Measurements from ENCODE around the gene DPH6. TPM values are rescaled to one million over a fixed set of nuclear protein-coding genes. Genes with fewer than 3 reads are reported as not detected.
"Not testable (repeated sequence)": the region's sequence is repeated elsewhere in the genome, so short reads cannot be mapped to it uniquely, and the experiment has no call there.

DPH6 gene
- total and polyA plus RNA-seq, 4 experiments from 2014 or later, result 11.5 to 28.3 (median 18.5) TPM

GRCh38 chr15:35330048-35330695, 215.8 kb downstream of the DPH6 start:
- Histone ChIP-seq H3K9me3 (ENCODE audit: control insufficient read depth in 1 of 2, low read length in 2 of 2) (no peaks in the 10 kb centered on the region), H3K36me3 (ENCODE audit: insufficient read depth, low read length) (no peaks in the 10 kb centered on the region), H3K4me1 (ENCODE audit: insufficient read depth, low read length) (no peaks in the 10 kb centered on the region), H3K27ac (ENCODE audit: low read depth, low read length) (no peak overlapping the region), H3K27me3 (ENCODE audit: insufficient read depth, low read length) (no peaks in the 10 kb centered on the region), H3K4me3 (ENCODE audit: low read length in 2 of 2) (no peak overlapping the region)
- no peak for DNase-seq
- Mint-ChIP-seq H3K27me3 (peaks cover 0 to 2% of the 10 kb centered on the region in 2 donors), H3K4me3 (no peak overlapping the region), H3K27ac (no peak overlapping the region), H3K36me3 (peaks cover 0 to 8% of the 10 kb centered on the region in 2 donors), H3K9me3 (peaks cover 0 to 7% (median 2%) of the 10 kb centered on the region in 8 donors), H3K4me1 (no peaks in the 10 kb centered on the region)
- intact Hi-C loops (cut with micrococcal nuclease), result no loop called here
- ChIA-PET CTCF (ENCODE audit: partially characterized antibody) (no interaction called here), POLR2A (ENCODE audit: partially characterized antibody) (no interaction called here)

GRCh38 chr15:35329521-35329961, 216.4 kb downstream of the DPH6 start:
- H3K4me3 Mint-ChIP-seq, result no peak overlapping the region
- intact Hi-C loops (cut with micrococcal nuclease), result no loop called here
- no peak overlapping the region for H3K4me3 ChIP-seq (ENCODE audit: low read length in 2 of 2)
- H3K27ac Mint-ChIP-seq, result no peak overlapping the region
- no peaks in the 10 kb centered on the region for H3K4me1 ChIP-seq (ENCODE audit: insufficient read depth, low read length)
- H3K36me3 Mint-ChIP-seq, result peaks cover 0 to 8% of the 10 kb centered on the region in 2 donors
- no peaks in the 10 kb centered on the region for H3K27me3 ChIP-seq (ENCODE audit: insufficient read depth, low read length)
- peaks cover 0 to 7% (median 2%) of the 10 kb centered on the region in 8 donors for H3K9me3 Mint-ChIP-seq
- no peaks in the 10 kb centered on the region for H3K9me3 ChIP-seq (ENCODE audit: control insufficient read depth in 1 of 2, low read length in 2 of 2)
- peaks cover 0 to 2% of the 10 kb centered on the region in 2 donors for H3K27me3 Mint-ChIP-seq
- H3K27ac ChIP-seq (ENCODE audit: low read depth, low read length), result no peak overlapping the region
- no peaks in the 10 kb centered on the region for H3K4me1 Mint-ChIP-seq
- ChIA-PET CTCF (ENCODE audit: partially characterized antibody) (interaction anchor here (0.7 kb wide), 1 partner anchor 40 kb away, joined by 3 read pairs; no protein-coding TSS in a partner anchor), POLR2A (ENCODE audit: partially characterized antibody) (no interaction called here)
- H3K36me3 ChIP-seq (ENCODE audit: insufficient read depth, low read length), result no peaks in the 10 kb centered on the region
- no peak for DNase-seq

- CTCF ChIA-PET (ENCODE audit: partially characterized antibody), result interaction anchor here (0.7 kb wide), 1 partner anchor 39 kb away, joined by 3 read pairs; no protein-coding TSS in a partner anchor
- not testable (repeated sequence) for H3K4me3 ChIP-seq (ENCODE audit: low read length in 2 of 2)
These were observed 217.1 kb downstream of the DPH6 start for GRCh38 chr15:35328836-35329235.

DNA sequence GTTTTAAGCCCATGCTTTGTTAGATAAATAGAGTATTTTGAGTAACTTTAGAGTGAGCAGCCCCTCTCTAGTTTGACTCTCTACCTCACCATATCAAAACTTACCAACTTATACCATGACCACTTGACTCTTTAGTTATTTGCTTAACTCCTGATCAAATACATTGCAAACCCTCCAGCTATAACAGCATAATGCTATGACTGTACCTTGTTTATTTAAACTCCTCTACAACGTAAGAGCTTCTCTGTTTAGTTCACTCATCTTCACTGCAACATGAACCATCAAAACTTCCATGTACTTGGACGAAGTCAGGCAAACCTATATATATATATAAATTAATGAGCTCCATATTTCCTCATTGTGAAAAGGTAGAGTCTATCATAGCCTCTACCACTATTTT, 218.2 kb downstream of the DPH6 start:
- POLR2A ChIA-PET (ENCODE audit: partially characterized antibody), result no interaction called here

More at GRCh38 chr15:35328836-35329235, 217.1 kb downstream of the DPH6 start:
- H3K27me3 ChIP-seq (ENCODE audit: insufficient read depth, low read length); H3K27me3 Mint-ChIP-seq; H3K36me3 Mint-ChIP-seq; H3K9me3 ChIP-seq (ENCODE audit: control insufficient read depth in 1 of 2, low read length in 2 of 2); H3K4me1 Mint-ChIP-seq; POLR2A ChIA-PET (ENCODE audit: partially characterized antibody); H3K4me1 ChIP-seq (ENCODE audit: insufficient read depth, low read length); H3K27ac ChIP-seq (ENCODE audit: low read depth, low read length); H3K9me3 Mint-ChIP-seq; DNase-seq; H3K4me3 Mint-ChIP-seq; H3K36me3 ChIP-seq (ENCODE audit: insufficient read depth, low read length); intact Hi-C loops (cut with micrococcal nuclease); H3K27ac Mint-ChIP-seq: not testable (repeated sequence)

DNA sequence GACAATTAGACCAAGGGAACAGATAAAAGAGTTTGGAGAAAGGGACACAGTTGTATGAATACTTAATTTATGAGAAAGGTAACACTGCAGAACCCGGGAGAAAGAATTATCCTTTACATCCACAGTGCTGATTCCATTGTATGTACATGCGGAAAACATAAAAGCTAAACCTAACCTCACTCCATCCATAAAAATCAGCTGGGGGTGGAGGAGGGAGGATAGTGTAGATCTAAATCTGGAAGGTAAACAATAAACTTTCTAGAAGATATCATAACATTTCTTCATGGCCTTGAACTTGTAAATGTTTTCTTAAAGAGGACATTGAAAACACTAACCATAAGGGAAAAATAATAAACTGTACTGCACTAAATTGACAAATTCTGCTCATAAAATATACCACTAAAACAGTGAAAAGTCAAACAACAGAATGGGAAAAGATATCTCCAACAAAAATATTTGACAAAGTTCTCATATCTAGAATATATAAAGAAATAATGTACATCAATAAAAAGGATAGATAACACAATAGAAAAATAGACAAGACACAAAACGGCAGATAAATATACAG, 220.5 kb downstream of the DPH6 start:
- no peaks in the 10 kb centered on the region for H3K9me3 Mint-ChIP-seq
- no peaks in the 10 kb centered on the region for H3K36me3 ChIP-seq (ENCODE audit: insufficient read depth, low read length)

More for the DNA sequence above, 218.2 kb downstream of the DPH6 start:
- H3K9me3 ChIP-seq (ENCODE audit: control insufficient read depth in 1 of 2, low read length in 2 of 2), result no peaks in the 10 kb centered on the region
- peaks cover 0 to 2% of the 10 kb centered on the region in 2 donors for H3K27me3 Mint-ChIP-seq
- DNase-seq, result no peak
- no peaks in the 10 kb centered on the region for H3K36me3 ChIP-seq (ENCODE audit: insufficient read depth, low read length)
- H3K4me3 Mint-ChIP-seq, result no peak overlapping the region
- no peak overlapping the region for H3K27ac Mint-ChIP-seq
- H3K9me3 Mint-ChIP-seq, result peaks cover 0 to 2% (median 0%) of the 10 kb centered on the region in 8 donors
- no peak overlapping the region for H3K27ac ChIP-seq (ENCODE audit: low read depth, low read length)
- H3K4me1 Mint-ChIP-seq, result no peaks in the 10 kb centered on the region
- H3K4me1 ChIP-seq (ENCODE audit: insufficient read depth, low read length), result no peaks in the 10 kb centered on the region
- peaks cover 0 to 8% of the 10 kb centered on the region in 2 donors for H3K36me3 Mint-ChIP-seq
- CTCF ChIA-PET (ENCODE audit: partially characterized antibody), result no interaction called here
- intact Hi-C loops (cut with micrococcal nuclease), result no loop called here
- no peaks in the 10 kb centered on the region for H3K27me3 ChIP-seq (ENCODE audit: insufficient read depth, low read length)
- H3K4me3 ChIP-seq (ENCODE audit: low read length in 2 of 2), result no peak overlapping the region

GRCh38 chr15:35323141-35323540, 222.8 kb downstream of the DPH6 start:
- no peaks in the 10 kb centered on the region for H3K36me3 ChIP-seq (ENCODE audit: insufficient read depth, low read length)
- H3K27me3 ChIP-seq (ENCODE audit: insufficient read depth, low read length), result no peaks in the 10 kb centered on the region
- H3K4me1 ChIP-seq (ENCODE audit: insufficient read depth, low read length), result no peaks in the 10 kb centered on the region
- Mint-ChIP-seq H3K27ac (no peak overlapping the region), H3K36me3 (peaks cover 0 to 3% of the 10 kb centered on the region in 2 donors), H3K4me3 (no peak overlapping the region), H3K27me3 (no peaks in the 10 kb centered on the region), H3K4me1 (no peaks in the 10 kb centered on the region), H3K9me3 (no peaks in the 10 kb centered on the region)
- H3K27ac ChIP-seq (ENCODE audit: low read depth, low read length), result no peak overlapping the region
- intact Hi-C loops (cut with micrococcal nuclease), result no loop called here
- H3K4me3 ChIP-seq (ENCODE audit: low read length in 2 of 2), result no peak overlapping the region
- CTCF ChIA-PET (ENCODE audit: partially characterized antibody), result no interaction called here
- no peaks in the 10 kb centered on the region for H3K9me3 ChIP-seq (ENCODE audit: control insufficient read depth in 1 of 2, low read length in 2 of 2)
- POLR2A ChIA-PET (ENCODE audit: partially characterized antibody), result no interaction called here
- no peak for DNase-seq

More for the DNA sequence above, 220.5 kb downstream of the DPH6 start:
- Mint-ChIP-seq H3K27ac (no peak overlapping the region), H3K4me1 (no peaks in the 10 kb centered on the region), H3K4me3 (no peak overlapping the region), H3K27me3 (peaks cover 0 to 2% of the 10 kb centered on the region in 2 donors), H3K36me3 (peaks cover 0 to 8% of the 10 kb centered on the region in 2 donors)
- Histone ChIP-seq H3K4me1 (ENCODE audit: insufficient read depth, low read length) (no peaks in the 10 kb centered on the region), H3K27me3 (ENCODE audit: insufficient read depth, low read length) (no peaks in the 10 kb centered on the region), H3K27ac (ENCODE audit: low read depth, low read length) (no peak overlapping the region), H3K9me3 (ENCODE audit: control insufficient read depth in 1 of 2, low read length in 2 of 2) (no peaks in the 10 kb centered on the region), H3K4me3 (ENCODE audit: low read length in 2 of 2) (no peak overlapping the region)
- ChIA-PET CTCF (ENCODE audit: partially characterized antibody) (no interaction called here), POLR2A (ENCODE audit: partially characterized antibody) (no interaction called here)
- intact Hi-C loops (cut with micrococcal nuclease), result no loop called here
- no peak for DNase-seq

GRCh38 chr15:35321926-35322325, 224.0 kb downstream of the DPH6 start:
- Mint-ChIP-seq H3K4me3 (no peak overlapping the region), H3K27me3 (no peaks in the 10 kb centered on the region), H3K9me3 (no peaks in the 10 kb centered on the region), H3K4me1 (no peaks in the 10 kb centered on the region), H3K36me3 (no peaks in the 10 kb centered on the region), H3K27ac (no peak overlapping the region)
- H3K4me3 ChIP-seq (ENCODE audit: low read length in 2 of 2), result no peak overlapping the region
- ChIA-PET CTCF (ENCODE audit: partially characterized antibody) (no interaction called here), POLR2A (ENCODE audit: partially characterized antibody) (no interaction called here)
- no peak overlapping the region for H3K27ac ChIP-seq (ENCODE audit: low read depth, low read length)
- intact Hi-C loops (cut with micrococcal nuclease), result no loop called here
- no peaks in the 10 kb centered on the region for H3K9me3 ChIP-seq (ENCODE audit: control insufficient read depth in 1 of 2, low read length in 2 of 2)
- no peak for DNase-seq
- no peaks in the 10 kb centered on the region for H3K27me3 ChIP-seq (ENCODE audit: insufficient read depth, low read length)
- no peaks in the 10 kb centered on the region for H3K36me3 ChIP-seq (ENCODE audit: insufficient read depth, low read length)
- no peaks in the 10 kb centered on the region for H3K4me1 ChIP-seq (ENCODE audit: insufficient read depth, low read length)
